ENCODE measurements around the gene UNK. TPM values are rescaled to one million over a fixed set of nuclear protein-coding genes. Genes with fewer than 3 reads are reported as not detected.

Gene UNK
- total RNA-seq, 1 donor from 2014 or later, result 16.9 TPM

GRCh38 chr17:75774471-75774990, 10.1 kb upstream of the UNK start:
- no peak for DNase-seq

GRCh38 chr17:75774991-75775668, 9.5 kb upstream of the UNK start:
- DNase-seq, result peak; percentile 76

- peak; percentile 48 for DNase-seq
Observed at GRCh38 chr17:75776386-75777295, 8.0 kb upstream of the UNK start.

GRCh38 chr17:75777296-75777922, 7.2 kb upstream of the UNK start:
- peak; percentile 66 for DNase-seq

- peak; percentile 31 for DNase-seq
Observed at GRCh38 chr17:75778066-75778860, 6.3 kb upstream of the UNK start.

- DNase-seq, result no peak
Observed at GRCh38 chr17:75778861-75779249, 5.8 kb upstream of the UNK start.

GRCh38 chr17:75779250-75779986, 5.2 kb upstream of the UNK start:
- peak; percentile 100 for DNase-seq

GRCh38 chr17:75779987-75780889, 4.4 kb upstream of the UNK start:
- DNase-seq, result no peak

- peak; percentile 82 for DNase-seq
Observed at GRCh38 chr17:75783069-75783783, 1.4 kb upstream of the UNK start.

GRCh38 chr17:75783803-75784472, 668 bp upstream of the UNK start:
- no peak for DNase-seq

GRCh38 chr17:75785016-75785890, 647 bp downstream of the UNK start:
- peak; percentile 97 for DNase-seq

- no peak for DNase-seq
Observed at GRCh38 chr17:75791254-75791653, 6.6 kb downstream of the UNK start.

GRCh38 chr17:75793460-75793859, 8.9 kb downstream of the UNK start:
- DNase-seq, result no peak

GRCh38 chr17:75795820-75796607, 11.4 kb downstream of the UNK start:
- no peak for DNase-seq

- DNase-seq, result no peak
Observed at GRCh38 chr17:75799402-75799801, 14.8 kb downstream of the UNK start.

GRCh38 chr17:75803883-75804282, 19.3 kb downstream of the UNK start:
- no peak for DNase-seq
